GM21717 (cell line): ENCODE results near the gene ATXN7L3B.
"Not testable (repeated sequence)": the region's sequence is repeated elsewhere in the genome, so short reads cannot be mapped to it uniquely, and the experiment has no call there.

Experiments used
- ATAC-seq: cut with Tn5 transposase; IDR thresholded peaks from one replicate; pipeline ENCODE4 v1.9.1; 2021; ENCODE audit warnings: mild to moderate bottlenecking, moderate library complexity; ENCODE audit not compliant: unreplicated experiment

ATXN7L3B gene, protein sequence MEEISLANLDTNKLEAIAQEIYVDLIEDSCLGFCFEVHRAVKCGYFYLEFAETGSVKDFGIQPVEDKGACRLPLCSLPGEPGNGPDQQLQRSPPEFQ

GRCh38 chr12:74537707-74538385 lies at the start of gene ATXN7L3B:
TSS of gene ATXN7L3B (plus strand) at chr12:74537835. CDS start at chr12:74538113, 278 bp downstream.
- ATAC-seq, result peak; percentile 97

GRCh38 chr12:74488134-74488533 lies 49.5 kb upstream of the ATXN7L3B start:
- peak; percentile 49 for ATAC-seq

DNA sequence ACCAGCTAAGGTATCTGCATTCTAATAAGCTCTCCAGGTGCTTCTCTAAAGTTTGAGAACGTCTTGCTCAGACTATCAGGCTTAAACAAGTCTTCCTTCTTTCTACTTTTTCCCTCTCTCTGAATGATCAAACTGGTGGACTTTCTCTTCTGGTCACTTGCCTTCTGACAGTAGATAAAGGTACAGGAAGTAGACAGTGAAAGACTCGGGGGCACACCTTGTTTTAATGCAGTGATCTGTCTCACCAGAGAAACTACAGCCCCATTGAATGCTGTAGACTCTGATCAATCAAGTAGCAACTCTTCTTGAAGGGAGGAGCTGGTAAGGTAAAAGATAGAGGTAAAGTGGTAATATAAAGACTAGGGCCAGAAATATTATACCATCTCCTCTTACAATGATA lies 48.1 kb upstream of the ATXN7L3B start:
- no peak for ATAC-seq

GRCh38 chr12:74490390-74491064 lies 47.1 kb upstream of the ATXN7L3B start:
- peak; percentile 92 for ATAC-seq

- ATAC-seq, result no peak
Measured at GRCh38 chr12:74491374-74491773, 46.3 kb upstream of the ATXN7L3B start.

- no peak for ATAC-seq
Measured at GRCh38 chr12:74499192-74499591, 38.4 kb upstream of the ATXN7L3B start.

DNA sequence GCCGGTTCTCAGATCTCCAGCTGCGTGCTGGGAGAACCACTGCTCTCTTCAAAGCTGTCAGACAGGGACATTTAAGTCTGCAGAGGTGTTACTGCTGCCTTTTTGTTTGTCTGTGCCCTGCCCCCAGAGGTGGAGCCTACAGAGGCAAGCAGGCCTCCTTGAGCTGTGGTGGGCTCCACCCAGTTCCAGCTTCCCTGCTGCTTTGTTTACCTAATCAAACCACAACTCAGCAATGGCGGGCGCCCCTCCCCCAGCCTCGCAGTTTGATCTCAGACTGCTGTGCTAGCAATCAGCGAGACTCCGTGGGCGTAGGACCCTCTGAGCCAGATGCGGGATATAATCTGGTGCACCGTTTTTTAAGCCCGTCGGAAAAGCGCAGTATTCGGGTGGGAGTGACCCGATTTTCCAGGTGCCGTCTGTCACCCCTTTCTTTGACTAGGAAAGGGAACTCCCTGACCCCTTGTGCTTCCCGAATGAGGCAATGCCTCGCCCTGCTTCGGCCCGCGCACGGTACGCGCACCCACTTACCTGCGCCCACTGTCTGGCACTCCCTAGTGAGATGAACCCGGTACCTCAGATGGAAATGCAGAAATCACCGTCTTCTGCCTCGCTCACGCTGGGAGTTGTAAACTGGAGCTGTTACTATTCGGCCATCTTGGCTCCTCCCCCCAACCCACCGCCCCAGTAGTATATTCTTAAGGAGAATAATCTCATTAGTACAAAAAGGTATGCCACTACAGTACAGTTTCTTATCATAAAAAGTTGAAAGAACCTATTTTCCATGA lies 28.6 kb upstream of the ATXN7L3B start:
- ATAC-seq, result not testable (repeated sequence)

GRCh38 chr12:74509886-74510285 lies 27.7 kb upstream of the ATXN7L3B start:
- no peak for ATAC-seq

GRCh38 chr12:74514098-74514872 lies 23.4 kb upstream of the ATXN7L3B start:
- no peak for ATAC-seq

DNA sequence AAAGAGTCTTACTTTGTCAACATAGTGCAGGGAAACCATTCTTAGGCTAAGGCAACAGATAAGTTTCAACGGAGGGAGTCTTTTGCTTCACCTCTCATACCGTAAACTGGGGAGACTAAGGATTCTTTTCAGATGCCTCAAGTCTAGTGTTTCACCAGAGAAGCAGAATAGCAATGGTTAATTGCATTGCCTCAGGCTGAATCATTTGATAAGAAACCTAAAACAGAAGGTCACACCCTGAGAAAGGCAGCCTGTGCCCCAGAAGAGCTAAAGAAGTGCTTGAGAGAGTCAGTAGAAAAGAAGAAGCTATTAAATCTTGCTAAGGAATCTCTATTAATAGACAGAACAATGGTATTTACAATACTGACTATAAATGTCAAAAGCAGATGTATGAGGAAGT lies 21.8 kb upstream of the ATXN7L3B start:
- ATAC-seq, result no peak

GRCh38 chr12:74526535-74526934 lies 11.1 kb upstream of the ATXN7L3B start:
- ATAC-seq, result no peak

DNA sequence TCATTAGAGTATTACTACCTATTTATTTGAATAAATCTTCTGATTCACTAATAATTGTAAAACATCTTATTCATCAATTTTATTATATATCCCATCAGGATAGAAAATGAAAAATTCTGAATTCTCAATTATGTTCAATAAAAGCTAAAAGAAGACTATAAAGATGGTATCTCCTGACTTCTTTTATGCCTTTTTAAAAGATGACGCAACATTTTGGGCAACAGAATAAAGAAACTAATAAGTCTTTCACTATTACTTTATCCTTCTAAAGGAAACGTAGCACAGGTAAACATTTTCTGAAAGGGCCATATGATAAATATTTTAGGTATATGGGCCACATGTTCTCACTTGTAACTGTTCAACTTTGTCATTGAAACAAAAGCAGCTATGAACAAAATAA lies 10.1 kb upstream of the ATXN7L3B start:
- no peak for ATAC-seq

DNA sequence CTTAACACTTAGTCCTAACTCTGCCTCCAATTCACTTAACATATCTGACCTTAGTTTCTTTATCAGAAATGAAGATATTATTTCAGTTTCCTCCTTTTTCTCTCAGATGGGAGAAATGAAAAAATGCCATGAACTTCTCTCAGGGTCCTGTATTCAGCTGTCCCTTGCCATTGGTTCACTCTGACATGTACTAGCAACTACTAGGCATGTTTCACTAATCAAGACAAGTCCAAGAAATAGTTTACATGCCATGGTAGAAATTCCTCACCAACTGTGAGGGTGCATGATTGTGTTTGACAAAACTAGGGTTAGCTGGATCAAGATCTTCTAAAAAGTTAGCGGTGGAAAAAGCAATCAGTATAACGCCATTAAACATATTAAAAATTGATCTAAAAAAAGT lies 7.0 kb upstream of the ATXN7L3B start:
- no peak for ATAC-seq

DNA sequence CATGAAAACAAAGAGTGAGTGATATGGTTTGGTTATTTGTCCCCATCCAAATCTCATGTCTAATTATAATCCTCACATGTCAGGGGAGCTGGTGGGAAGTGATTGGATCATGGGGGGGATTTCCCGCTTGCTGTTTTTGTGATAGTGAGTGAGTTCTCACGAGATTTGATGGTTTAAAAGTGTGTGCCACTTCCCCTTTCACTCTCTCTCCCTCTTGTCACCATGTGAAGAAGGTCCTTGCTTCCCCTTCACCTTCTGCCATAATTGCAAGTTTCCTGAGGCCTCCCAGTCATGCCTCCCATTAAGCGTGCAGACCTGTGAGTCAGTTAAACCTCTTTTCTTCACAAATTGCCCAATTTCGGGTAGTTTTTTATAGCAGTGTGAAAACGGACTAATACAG lies 2.1 kb upstream of the ATXN7L3B start:
- no peak for ATAC-seq

DNA sequence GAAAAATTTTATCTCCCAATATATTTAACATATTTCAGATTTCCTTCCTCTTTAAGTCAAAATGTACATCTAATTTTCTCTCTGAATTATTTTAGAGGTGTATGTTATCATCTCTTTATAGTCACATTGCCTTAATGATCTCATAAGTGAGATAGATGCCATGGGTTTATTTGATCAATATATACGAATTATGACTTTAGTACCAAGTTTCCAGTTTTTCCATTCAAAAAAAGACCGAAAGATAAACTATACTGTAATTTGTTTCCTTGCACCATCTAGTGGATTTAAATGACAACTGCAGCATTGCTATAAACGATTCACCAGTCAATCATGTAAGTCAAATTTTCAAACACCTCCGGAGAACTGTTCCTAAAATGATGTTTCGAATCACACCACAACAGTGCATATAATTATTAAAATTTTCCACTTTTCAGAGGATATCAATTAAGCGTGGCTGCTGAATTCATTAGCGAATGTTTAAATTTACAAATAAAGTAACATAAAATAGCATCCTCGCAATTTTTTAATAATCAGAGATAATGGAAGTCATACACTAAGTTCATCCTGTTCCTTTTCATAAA lies 419 bp upstream of the ATXN7L3B start:
- peak; percentile 61 for ATAC-seq

- peak; percentile 27 for ATAC-seq
Measured at GRCh38 chr12:74538491-74539258, 1.0 kb downstream of the ATXN7L3B start.

GRCh38 chr12:74539261-74539660 lies 1.6 kb downstream of the ATXN7L3B start:
- ATAC-seq, result no peak

- no peak for ATAC-seq
Measured at GRCh38 chr12:74539765-74540526, 2.3 kb downstream of the ATXN7L3B start.

DNA sequence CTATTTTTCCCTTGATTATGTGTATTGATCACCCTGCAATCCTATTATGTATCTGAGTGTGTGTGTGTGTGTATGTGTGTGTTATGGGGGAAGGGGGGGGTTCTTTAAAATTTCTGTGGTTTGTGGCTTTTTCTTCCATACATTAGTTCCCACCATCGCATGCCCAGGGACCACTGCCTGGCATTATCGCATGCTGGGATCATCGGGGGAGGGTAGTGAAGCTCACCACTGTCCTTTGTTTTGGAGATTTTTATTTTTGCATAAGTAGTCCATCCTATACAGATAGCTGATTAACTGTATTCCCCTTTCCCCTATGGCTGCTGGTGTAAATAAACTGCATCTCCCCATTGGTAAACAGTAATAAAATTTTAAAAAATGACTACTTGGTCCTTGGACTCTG lies 3.4 kb downstream of the ATXN7L3B start:
- no peak for ATAC-seq
